Ascending aorta (tissue), 2 donors: ENCODE measurements around the gene S1PR3. TPM values are rescaled to one million over a fixed set of nuclear protein-coding genes. Genes with fewer than 3 reads are reported as not detected.
"Not testable (repeated sequence)": the region's sequence is repeated elsewhere in the genome, so short reads cannot be mapped to it uniquely, and the experiment has no call there.

Experiments used
- DNase-seq, 2 donors: peaks; one replicate each; pipeline ENCODE4 v3.0.0-alpha.2; 2019; ENCODE audit warnings: low spot score in 2 of 2
- H3K27ac ChIP-seq, 2 donors: fragments of 200-600 bp; sonication (generic); one replicate each; pipeline ENCODE4 v1.5.1; 2016 to 2017; ENCODE audit warnings: mild to moderate bottlenecking in 1 of 2
- H3K27me3 ChIP-seq: fragments of 200-600 bp; sonication (generic); one replicate; pipeline ENCODE4 v1.5.1; 2017
- H3K36me3 ChIP-seq, 2 donors: fragments of 200-600 bp; sonication (generic); one replicate each; pipeline ENCODE4 v1.5.1; 2016
- H3K4me1 ChIP-seq, 2 donors: fragments of 200-600 bp; sonication (generic); one replicate each; pipeline ENCODE4 v1.5.1; 2016 to 2017; ENCODE audit warnings: mild to moderate bottlenecking in 1 of 2
- H3K4me3 ChIP-seq, 2 donors: fragments of 200-600 bp; sonication (generic); one replicate each; pipeline ENCODE4 v1.5.1; 2016 to 2017; ENCODE audit warnings: mild to moderate bottlenecking in 1 of 2
- H3K9me3 ChIP-seq, 2 donors: fragments of 200-600 bp; sonication (generic); one replicate each; pipeline ENCODE4 v1.5.1; 2016
- CTCF ChIP-seq, 3 experiments: fragments of 200-600 bp in 2 of 3; fragments of 450-650 bp in 1 of 3; sonication (generic) in 2 of 3; IDR thresholded peaks; one replicate each; pipeline ENCODE4 v1.5.1; 2016 to 2019; ENCODE audit warnings: antibody characterized with exemption in 3 of 3, mild to moderate bottlenecking in 1 of 3, moderate library complexity in 1 of 3
- intact Hi-C: fragments of 100-400 bp; cut with DNase I; formaldehyde crosslinking; loops from one replicate; pipeline ENCODE4 v1.15.1; 2023
- total RNA-seq: library from RNA; depleted of rRNA; stranded (reverse); fragments of >200 nt; gene quantifications from one replicate; pipeline ENCODE4 v1.1.0, GENCODE V29; 2016

S1PR3 gene
- total RNA-seq = 59.3 TPM

- intact Hi-C loops = loop anchor here (1.0 to 10.0 kb wide), 2 partner anchors 177 to 327 kb away; partner anchors contain the start of gene SECISBP2
- H3K4me1 ChIP-seq = peaks cover 5 to 10% of the 10 kb centered on the region in 2 donors
Measured at GRCh38 chr9:88991066-88992034, at the start of gene S1PR3. Gene S1PR3, plus strand, starts transcription at chr9:88991468. Its CDS starts 9,733 bp downstream, at chr9:89001201.

GRCh38 chr9:88941586-88941985 is 49.7 kb upstream of the S1PR3 start:
- H3K9me3 ChIP-seq, intact Hi-C loops, H3K4me3 ChIP-seq, H3K27ac ChIP-seq, H3K27me3 ChIP-seq, DNase-seq, H3K4me1 ChIP-seq, H3K36me3 ChIP-seq: not testable (repeated sequence)

More at GRCh38 chr9:88991066-88992034, at the start of gene S1PR3:
- peak in 1 of 3 experiments; percentile 5 for TF ChIP-seq CTCF (IDR thresholded peaks at IDR 0.05)
- H3K36me3 ChIP-seq = peaks cover 4 to 6% of the 10 kb centered on the region in 2 donors
- H3K9me3 ChIP-seq = no peaks in the 10 kb centered on the region
- no peaks in the 10 kb centered on the region for H3K27me3 ChIP-seq
- peak within 1 kb of the TSS; percentile 77 to 89 for H3K4me3 ChIP-seq
- H3K27ac ChIP-seq = peak within 1 kb of the TSS; percentile 80 to 90
- DNase-seq = peak in 1 of 2 donors; percentile 86

- Histone ChIP-seq H3K27ac (no peak overlapping the region), H3K9me3 (no peaks in the 10 kb centered on the region), H3K4me1 (no peaks in the 10 kb centered on the region), H3K27me3 (no peaks in the 10 kb centered on the region), H3K36me3 (no peaks in the 10 kb centered on the region), H3K4me3 (no peak overlapping the region)
- DNase-seq = no peak
- intact Hi-C loops = no loop called here
- TF ChIP-seq CTCF (IDR thresholded peaks at IDR 0.05) = no peak
Measured at GRCh38 chr9:88942411-88942810, 48.9 kb upstream of the S1PR3 start.

- intact Hi-C loops = no loop called here
- H3K4me3 ChIP-seq = no peak overlapping the region
- H3K27ac ChIP-seq = no peak overlapping the region
- no peaks in the 10 kb centered on the region for H3K9me3 ChIP-seq
- H3K36me3 ChIP-seq = no peaks in the 10 kb centered on the region
- H3K4me1 ChIP-seq = no peaks in the 10 kb centered on the region
- no peak for TF ChIP-seq CTCF (IDR thresholded peaks at IDR 0.05)
- no peak for DNase-seq
- H3K27me3 ChIP-seq = no peaks in the 10 kb centered on the region
Measured at GRCh38 chr9:88945636-88946333, 45.5 kb upstream of the S1PR3 start.

- Histone ChIP-seq H3K4me3 (no peak overlapping the region), H3K27ac (no peak overlapping the region), H3K4me1 (no peaks in the 10 kb centered on the region), H3K27me3 (no peaks in the 10 kb centered on the region), H3K9me3 (no peaks in the 10 kb centered on the region), H3K36me3 (no peaks in the 10 kb centered on the region)
- no peak for TF ChIP-seq CTCF (IDR thresholded peaks at IDR 0.05)
- intact Hi-C loops = no loop called here
- DNase-seq = no peak
Measured at GRCh38 chr9:88947581-88948573, 43.4 kb upstream of the S1PR3 start.
